Left ventricle myocardium inferior (tissue), 1 donor: ENCODE data around the gene SCN3B. TPM values are rescaled to one million over a fixed set of nuclear protein-coding genes. Genes with fewer than 3 reads are reported as not detected.

ENCODE experiments used
- DNase-seq: peaks from one replicate; pipeline ENCODE4 v3.0.0-alpha.2; 2020
- H3K27ac ChIP-seq: fragments of 200-600 bp; replicated peaks from 2 replicates; pipeline ENCODE4 v1.8.0; 2021
- H3K27me3 ChIP-seq: fragments of 200-600 bp; 2 replicates; pipeline ENCODE4 v1.8.0; 2021; ENCODE audit warnings: low read depth
- H3K36me3 ChIP-seq: fragments of 200-600 bp; 2 replicates; pipeline ENCODE4 v1.8.0; 2021
- H3K4me1 ChIP-seq: fragments of 200-600 bp; 2 replicates; pipeline ENCODE4 v1.8.0; 2021
- H3K4me3 ChIP-seq: fragments of 200-600 bp; 2 replicates; pipeline ENCODE4 v1.8.0; 2021; ENCODE audit warnings: mild to moderate bottlenecking, moderate library complexity
- H3K9me3 ChIP-seq: fragments of 200-600 bp; replicated peaks from 2 replicates; pipeline ENCODE4 v1.8.0; 2021
- intact Hi-C: fragments of 100-400 bp; cut with micrococcal nuclease; formaldehyde crosslinking; loops from one replicate; pipeline ENCODE4 v1.11.0; 2022
- total RNA-seq: library from RNA; stranded (reverse); fragmentation: NEBNext Ultra II Directional; extraction: Animal tissue kit (Norgen Biotek cat#: 25700); gene quantifications from one replicate; pipeline ENCODE4 v1.2.1, GENCODE V29; 2021
- TF ChIP-seq, protein P1 (sequence below): fragments of 200-600 bp; IDR thresholded peaks from 2 replicates; pipeline ENCODE4 v1.8.0; 2021; ENCODE audit warnings: antibody characterized with exemption, mild to moderate bottlenecking, borderline replicate concordance
- donor health status: DM: no; HTN: yes; CAD: no; lungs with severe emphysema.

The SCN3B gene
- total RNA-seq, 1 donor from 2014 or later, result 1.9 TPM

DNA sequence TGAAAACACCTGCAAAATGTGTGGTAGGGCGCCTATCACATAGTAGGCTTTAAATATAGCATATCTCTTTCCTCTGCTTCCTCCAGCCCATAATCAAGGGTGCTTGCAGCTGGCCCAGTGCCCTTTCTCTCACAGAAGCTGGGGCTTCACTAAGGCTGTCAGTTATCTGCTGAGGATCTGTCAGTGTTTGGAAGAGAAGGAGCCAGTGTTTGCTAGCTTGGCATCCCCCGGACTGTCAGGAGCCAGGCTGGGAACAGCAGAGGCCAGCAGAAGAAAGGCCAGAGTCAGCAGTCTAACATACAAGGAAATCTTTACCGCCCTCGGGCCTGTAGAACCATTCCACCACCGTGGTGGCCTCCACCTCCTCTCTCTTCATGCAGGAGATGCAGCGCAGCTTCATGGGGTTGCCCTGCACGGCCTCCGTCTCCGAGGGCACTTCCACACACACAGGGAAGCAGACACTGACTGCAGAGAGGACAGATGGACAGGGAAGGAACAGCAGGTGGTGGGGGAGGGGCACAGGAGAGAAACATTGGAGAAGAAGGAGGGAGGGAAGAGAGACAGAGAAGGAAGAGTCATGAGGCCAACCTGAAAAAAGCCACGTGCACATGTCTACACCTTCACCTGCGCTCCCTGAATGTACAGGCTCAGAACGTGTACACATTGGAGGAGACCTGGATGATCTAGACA is 9.0 kb downstream of the SCN3B start:
- H3K36me3 ChIP-seq, result no peaks in the 10 kb centered on the region
- H3K27me3 ChIP-seq, result peaks cover 20% of the 10 kb centered on the region
- H3K4me3 ChIP-seq, result no peak overlapping the region
- H3K4me1 ChIP-seq, result no peaks in the 10 kb centered on the region
- TF ChIP-seq, protein P1, sequence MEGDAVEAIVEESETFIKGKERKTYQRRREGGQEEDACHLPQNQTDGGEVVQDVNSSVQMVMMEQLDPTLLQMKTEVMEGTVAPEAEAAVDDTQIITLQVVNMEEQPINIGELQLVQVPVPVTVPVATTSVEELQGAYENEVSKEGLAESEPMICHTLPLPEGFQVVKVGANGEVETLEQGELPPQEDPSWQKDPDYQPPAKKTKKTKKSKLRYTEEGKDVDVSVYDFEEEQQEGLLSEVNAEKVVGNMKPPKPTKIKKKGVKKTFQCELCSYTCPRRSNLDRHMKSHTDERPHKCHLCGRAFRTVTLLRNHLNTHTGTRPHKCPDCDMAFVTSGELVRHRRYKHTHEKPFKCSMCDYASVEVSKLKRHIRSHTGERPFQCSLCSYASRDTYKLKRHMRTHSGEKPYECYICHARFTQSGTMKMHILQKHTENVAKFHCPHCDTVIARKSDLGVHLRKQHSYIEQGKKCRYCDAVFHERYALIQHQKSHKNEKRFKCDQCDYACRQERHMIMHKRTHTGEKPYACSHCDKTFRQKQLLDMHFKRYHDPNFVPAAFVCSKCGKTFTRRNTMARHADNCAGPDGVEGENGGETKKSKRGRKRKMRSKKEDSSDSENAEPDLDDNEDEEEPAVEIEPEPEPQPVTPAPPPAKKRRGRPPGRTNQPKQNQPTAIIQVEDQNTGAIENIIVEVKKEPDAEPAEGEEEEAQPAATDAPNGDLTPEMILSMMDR, result no peak
- no peaks in the 10 kb centered on the region for H3K9me3 ChIP-seq
- H3K27ac ChIP-seq, result no peak overlapping the region
- intact Hi-C loops, result no loop called here
- no peak for DNase-seq

DNA sequence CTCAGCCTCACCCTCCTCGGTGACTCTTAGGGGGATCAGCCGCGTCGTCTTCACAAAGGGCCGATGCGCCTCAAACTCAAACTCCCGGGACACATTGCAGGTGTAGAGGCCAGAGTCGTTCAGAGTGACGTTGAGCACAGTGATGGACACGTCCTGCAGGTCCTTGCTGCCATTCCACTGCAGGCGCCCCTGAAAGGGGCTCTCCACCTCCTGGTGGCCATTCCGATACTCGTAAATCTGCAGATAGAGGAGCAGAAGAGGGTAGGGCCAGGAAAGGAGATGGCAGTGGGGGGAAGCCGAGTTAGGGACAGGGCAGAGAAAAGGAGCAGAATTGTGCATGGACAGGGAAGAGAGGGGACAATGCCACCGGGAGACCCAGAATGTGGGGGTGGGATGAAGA is 12.0 kb downstream of the SCN3B start:
- TF ChIP-seq, protein P1, result no peak
- intact Hi-C loops, result loop anchor here (5.0 kb wide), 1 partner anchor 65 kb away; no protein-coding TSS in a partner anchor
- Histone ChIP-seq H3K27ac (no peak overlapping the region), H3K27me3 (peaks cover 4% of the 10 kb centered on the region), H3K4me1 (no peaks in the 10 kb centered on the region), H3K4me3 (no peak overlapping the region), H3K9me3 (no peaks in the 10 kb centered on the region), H3K36me3 (no peaks in the 10 kb centered on the region)
- no peak for DNase-seq

DNA sequence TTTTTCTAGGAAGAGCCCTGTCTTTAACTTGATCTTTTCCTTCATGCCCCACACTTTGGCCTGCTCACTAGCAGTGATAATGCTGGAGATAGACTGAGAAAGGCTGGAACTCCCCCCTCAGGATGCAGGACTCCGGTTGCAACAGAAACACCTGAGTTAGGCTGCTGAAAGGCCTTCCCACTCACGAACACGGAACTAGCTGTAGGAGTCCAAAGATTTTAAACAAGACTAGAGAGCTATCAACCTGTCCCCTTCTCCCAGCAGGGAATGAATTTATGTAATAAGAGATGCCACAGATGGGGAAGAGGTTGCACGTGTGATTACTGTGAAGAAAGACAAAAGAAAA is 13.0 kb downstream of the SCN3B start:
- intact Hi-C loops, result loop anchor here (5.0 kb wide), 1 partner anchor 66 kb away; no protein-coding TSS in a partner anchor
- DNase-seq, result no peak
- no peak overlapping the region for H3K4me3 ChIP-seq
- no peaks in the 10 kb centered on the region for H3K9me3 ChIP-seq
- no peaks in the 10 kb centered on the region for H3K36me3 ChIP-seq
- peaks cover 4% of the 10 kb centered on the region for H3K27me3 ChIP-seq
- TF ChIP-seq, protein P1, result no peak
- no peak overlapping the region for H3K27ac ChIP-seq
- H3K4me1 ChIP-seq, result no peaks in the 10 kb centered on the region

DNA sequence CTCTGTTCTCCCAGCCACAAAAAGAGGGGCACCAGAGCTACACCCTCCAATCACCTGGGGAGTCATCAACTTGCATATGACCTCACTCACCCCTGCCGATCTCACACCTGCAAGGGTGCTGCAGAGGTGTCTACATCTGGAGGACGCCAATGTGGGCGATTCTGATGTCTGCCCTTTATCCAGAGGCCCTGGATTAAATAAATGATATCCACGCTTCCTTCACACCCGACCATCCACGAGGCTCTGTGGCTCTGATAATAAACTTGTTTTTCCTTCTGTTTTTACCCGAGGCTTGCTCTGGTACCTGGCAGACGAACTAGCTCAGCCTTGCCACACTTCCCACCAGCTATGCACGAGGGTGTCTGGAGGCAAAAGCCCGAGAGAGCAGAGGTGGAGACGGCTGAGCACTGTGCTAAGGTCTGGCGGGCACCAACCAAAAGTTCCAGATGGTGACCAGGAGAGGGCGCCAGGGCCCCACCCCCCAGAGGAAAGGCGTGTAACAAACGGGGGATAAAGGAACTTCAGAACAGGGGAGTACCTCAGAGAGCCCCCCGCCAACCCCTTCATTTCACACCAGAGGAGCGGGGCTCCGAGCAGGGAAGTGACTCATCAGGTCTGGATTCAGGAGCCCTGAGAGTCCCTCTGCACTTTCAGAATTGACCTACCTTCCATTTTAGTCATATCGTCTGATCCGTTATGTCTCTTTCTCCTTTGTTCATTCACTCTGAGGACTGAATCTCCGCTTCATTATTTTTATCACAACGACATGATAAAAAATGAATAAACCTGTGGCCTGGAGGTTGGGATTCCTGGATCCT is 13.5 kb downstream of the SCN3B start:
- H3K4me3 ChIP-seq, result no peak overlapping the region
- no peaks in the 10 kb centered on the region for H3K36me3 ChIP-seq
- H3K27ac ChIP-seq, result no peak overlapping the region
- no peaks in the 10 kb centered on the region for H3K9me3 ChIP-seq
- TF ChIP-seq, protein P1, result peak; percentile 86
- intact Hi-C loops, result loop anchor here (5.0 kb wide), 1 partner anchor 66 kb away; no protein-coding TSS in a partner anchor
- DNase-seq, result peak; percentile 29
- H3K4me1 ChIP-seq, result peaks cover 1% of the 10 kb centered on the region
- H3K27me3 ChIP-seq, result peaks cover 4% of the 10 kb centered on the region

DNA sequence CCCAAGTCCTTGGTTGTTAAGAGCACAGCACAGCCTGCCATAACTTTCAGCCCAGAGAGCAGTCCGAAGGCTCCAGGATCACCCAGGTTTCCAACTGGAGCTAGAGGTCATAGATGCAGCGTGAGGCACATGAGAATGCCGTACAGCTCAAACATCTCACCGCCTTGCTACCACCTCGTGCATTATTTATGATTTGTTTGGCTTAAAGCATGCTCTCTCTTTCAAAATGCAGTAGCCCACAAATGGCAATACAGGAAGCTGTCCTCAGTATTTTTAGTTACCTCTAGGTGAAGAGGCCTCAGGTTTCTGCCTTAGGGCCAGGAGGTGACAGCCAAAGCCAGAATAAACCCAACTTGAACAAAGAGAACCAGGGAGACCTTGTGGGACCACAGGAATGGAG is 14.4 kb downstream of the SCN3B start:
- TF ChIP-seq, protein P1, result no peak
- H3K9me3 ChIP-seq, result no peaks in the 10 kb centered on the region
- intact Hi-C loops, result loop anchor here (5.0 kb wide), 1 partner anchor 67 kb away; no protein-coding TSS in a partner anchor
- H3K27me3 ChIP-seq, result peaks cover 2% of the 10 kb centered on the region
- peaks cover 4% of the 10 kb centered on the region for H3K4me1 ChIP-seq
- DNase-seq, result no peak
- H3K27ac ChIP-seq, result no peak overlapping the region
- H3K36me3 ChIP-seq, result no peaks in the 10 kb centered on the region
- H3K4me3 ChIP-seq, result no peak overlapping the region
